HG03175 (cell line): ENCODE data around the gene PNO1.
"Not testable (repeated sequence)": the region's sequence is repeated elsewhere in the genome, so short reads cannot be mapped to it uniquely, and the experiment has no call there.

Experiments used
- ATAC-seq: cut with Tn5 transposase; IDR thresholded peaks from one replicate; pipeline ENCODE4 v1.9.1; 2021; ENCODE audit warnings: mild to moderate bottlenecking, moderate library complexity; ENCODE audit not compliant: unreplicated experiment

Gene PNO1

DNA sequence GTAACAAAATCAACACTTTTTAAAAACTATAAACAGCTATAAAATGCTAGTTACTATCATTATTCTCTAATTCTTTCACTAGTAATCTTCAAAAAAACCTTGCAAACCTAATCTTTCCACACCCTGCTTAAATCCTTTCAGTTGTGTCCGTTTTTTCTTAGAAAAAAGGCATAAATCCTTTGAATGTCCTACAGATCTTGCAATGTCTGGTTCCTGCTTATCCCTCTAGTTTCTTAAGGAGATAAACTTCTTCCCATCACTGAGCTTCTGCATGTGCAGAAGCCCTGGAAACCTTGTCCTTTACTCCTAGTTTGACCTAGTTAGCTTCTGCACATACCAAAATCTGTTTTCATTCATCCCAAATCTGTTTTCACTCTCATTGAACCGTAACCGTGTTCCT, 1.3 kb upstream of the PNO1 start:
- ATAC-seq = no peak

DNA sequence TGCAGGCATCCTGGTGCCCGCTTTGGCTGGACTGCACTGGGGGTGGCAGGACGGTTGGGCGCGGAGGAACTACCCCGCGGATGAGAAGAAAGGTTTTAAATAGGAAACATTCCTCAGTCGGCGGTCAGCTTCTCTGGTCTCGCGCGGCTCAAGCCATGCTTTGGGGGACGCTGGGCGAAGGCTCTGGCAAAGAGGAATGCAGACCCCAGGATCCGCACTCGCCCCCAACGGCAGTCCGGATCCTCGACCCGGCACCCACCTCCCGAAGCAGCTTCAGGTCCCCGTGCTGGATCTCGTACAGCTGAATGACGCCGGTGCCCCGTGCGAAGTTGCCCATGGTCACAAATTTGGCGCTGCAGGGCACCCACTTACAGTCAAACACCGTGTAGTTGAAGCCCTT, 686 bp upstream of the PNO1 start:
- peak; percentile 33 for ATAC-seq

DNA sequence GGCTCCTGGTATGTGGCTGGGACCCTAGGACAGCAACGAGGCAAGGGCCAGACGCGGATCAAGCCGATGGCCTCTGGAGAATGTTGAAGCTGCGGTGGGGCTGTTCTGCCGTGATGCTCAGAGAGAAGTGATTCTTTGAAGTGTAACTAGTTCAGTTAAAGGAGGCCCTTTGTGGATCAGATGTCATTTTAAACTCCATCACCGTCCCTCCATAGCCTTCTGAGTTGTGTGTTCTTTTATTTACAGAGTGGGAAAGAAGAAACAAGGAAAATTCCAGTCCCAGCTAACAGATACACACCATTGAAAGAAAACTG, 403 bp downstream of the PNO1 start:
- ATAC-seq = no peak

DNA sequence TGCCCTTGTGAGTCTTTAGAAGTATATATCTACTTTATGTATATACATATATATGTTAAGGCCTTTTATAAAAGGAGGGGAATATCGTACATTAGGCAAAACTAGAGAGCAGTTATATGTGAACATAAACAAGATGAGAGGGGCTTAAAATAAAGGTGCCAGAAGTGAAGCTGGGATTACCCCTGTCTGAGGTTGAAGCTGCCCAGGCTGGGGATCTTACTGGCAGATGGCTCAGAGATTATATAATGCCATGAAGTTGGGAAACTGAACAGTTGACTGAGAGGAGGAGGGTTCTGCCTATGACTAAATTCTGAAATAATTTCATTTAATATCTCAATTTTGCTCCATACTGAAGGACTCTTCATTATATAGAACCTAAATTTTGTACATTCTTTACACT, 6.0 kb downstream of the PNO1 start:
- no peak for ATAC-seq

DNA sequence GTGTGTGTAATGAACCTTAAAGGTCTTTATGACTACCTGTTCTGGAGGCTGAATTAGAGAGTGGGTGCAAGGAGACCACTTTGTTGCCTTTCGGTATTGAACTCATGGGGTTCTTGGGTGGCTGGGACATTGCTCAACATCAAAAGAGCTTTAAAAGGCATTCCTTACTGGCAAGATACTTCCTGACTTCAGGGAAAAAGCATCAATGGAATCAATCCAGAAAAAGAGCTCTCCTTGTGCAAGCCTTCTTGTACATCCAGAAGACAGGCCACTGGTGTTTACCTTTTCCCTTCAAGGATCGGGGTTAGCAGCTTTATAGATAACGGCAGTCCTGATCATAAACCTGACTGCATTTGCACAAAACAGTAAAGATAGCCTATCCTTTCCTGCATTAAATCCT, 9.5 kb downstream of the PNO1 start:
- ATAC-seq = no peak

DNA sequence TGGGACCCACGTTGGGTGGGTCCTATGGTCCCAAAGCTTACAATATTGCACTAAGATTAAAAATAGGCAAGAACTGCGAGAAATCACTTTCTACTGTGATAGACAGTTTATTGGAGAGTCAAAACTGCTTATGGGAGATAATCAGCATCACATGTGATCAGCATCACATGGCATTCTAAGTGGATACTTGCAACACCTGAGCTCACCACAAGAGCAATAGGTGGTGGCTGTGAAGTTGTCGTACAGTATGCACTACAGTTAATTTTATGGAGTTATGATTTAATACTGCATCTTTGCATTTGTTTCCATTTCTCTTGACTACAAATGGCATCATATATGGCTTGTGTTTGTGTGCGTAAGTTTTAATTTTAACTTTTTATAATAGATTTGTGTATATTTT, 11.6 kb downstream of the PNO1 start:
- ATAC-seq = no peak

DNA sequence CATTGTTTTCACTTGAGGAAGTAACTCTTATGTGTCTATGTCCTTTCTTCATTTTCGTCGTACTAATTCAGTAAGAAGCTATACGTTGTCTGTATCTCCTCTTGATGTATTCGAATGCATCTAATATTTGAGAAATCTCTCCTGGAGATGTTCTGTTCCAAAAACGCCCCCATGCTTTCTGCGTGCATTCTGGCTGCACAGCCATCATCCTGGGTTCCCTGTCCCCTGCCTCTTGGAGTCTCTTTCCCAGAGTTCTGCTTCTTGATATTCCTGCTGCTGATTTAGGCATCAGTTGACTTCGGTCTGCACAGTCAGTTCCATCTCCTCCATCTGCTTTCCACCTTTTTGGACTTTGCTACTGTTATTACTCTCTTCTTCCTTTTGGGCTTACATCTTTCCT, 13.5 kb downstream of the PNO1 start:
- ATAC-seq = no peak

DNA sequence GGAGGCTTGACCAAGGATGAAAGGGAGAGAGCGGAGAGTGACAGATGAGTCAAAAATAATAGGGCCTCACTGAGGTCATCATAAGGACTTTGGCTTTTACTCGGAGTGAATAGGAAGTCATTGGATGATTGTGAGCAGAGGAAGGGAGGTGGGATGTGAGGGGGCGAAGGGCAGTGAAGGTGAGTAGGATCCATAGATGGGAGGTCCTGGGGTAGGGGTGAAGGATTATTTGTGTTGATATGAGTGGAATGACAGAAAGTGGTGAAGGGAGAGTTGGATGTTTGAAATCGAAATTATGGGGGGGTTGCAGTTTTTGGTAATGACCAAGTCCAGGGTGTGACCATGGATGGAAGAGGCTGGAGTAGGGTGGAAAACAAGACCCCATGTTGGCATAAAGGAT, 14.0 kb downstream of the PNO1 start:
- ATAC-seq = no peak

DNA sequence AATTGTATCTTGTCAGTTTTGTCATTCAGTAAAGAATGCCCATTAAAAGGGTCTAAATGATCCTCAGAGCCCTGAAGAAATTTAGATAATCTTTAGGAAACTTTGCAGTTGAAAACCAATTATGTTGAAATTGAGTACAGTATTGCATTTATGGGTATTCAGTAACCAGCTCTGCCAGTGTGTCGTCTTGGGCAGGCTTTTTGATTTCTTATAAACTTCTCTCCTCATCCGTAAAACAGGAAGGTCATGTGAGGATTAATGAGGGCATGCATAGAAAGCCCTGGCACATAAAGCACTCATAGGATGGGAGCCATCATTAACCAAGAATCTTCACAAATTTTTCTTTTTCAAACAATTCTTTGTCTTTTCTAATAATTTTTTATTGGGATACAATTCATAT, 14.8 kb downstream of the PNO1 start:
- ATAC-seq = no peak

DNA sequence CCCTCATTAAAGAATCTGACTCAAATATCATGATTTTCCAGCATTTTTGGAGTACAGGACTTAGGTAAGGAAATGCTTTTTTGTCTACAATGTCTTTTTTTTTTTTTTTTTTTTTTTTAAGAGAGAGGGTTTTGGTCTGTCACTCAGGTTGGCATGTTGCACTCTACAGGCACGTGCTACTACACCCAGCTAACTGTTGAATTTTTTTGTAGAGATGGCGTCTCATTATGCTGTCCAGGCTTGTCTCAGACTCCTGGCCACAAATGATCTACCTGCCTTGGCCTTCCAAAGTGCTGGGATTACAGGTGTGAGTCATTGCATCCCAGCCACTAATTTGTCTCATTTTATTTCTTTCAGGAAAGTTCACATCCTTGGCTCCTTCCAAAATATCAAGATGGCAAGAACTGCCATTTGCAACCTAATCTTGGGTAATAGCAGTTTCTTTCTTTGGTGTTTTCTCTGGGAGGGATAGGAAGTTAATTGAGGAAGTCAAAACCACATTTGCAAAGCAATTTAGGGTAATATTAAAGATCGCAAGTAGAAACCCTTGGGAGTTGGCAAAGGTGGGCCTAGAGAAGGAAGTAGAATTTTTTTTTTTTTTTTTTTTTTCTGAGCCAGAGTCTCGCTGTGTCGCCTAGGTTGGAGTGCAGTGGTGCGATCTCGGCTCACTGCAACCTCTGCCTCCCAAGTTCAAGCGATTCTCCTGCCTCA, 15.5 kb downstream of the PNO1 start:
- ATAC-seq = no peak

DNA sequence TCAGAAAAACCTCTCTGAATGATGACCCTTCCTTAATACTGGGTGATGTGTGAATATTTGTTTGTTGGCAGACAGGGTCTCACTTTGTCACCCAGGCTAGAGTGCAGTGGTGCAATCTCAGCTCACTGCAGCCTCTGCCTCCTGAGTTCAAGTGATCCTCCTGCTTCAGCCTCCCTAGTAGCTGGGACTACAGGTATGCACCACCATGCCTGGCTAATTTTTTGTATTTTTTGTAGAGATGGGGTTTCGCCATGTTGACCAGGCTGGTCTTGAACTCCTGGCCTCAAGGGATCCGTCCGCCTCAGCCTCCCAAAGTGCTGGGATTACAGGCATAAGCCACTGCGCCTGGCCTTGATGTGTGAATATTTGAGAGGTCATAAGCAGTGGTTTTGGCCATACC, 17.5 kb downstream of the PNO1 start:
- not testable (repeated sequence) for ATAC-seq

DNA sequence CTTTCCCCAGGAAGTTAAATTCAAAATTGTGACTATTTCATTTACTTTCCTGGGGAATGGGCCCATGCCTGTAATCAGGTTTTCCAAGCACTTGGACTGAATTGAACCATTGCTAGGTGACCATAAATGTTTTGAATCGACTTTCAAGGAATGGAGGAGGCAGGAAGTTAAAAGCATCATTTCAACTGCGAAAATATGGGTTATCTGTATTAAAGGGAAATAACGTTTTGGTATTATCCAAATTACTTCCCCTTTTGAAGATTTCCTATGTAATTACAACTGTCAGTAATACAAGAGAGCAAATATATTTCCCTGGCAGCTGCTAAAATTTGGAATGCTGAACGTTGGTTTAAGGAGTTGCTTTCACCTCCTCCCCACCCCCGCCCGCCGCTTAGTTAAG, 19.0 kb downstream of the PNO1 start:
- no peak for ATAC-seq

DNA sequence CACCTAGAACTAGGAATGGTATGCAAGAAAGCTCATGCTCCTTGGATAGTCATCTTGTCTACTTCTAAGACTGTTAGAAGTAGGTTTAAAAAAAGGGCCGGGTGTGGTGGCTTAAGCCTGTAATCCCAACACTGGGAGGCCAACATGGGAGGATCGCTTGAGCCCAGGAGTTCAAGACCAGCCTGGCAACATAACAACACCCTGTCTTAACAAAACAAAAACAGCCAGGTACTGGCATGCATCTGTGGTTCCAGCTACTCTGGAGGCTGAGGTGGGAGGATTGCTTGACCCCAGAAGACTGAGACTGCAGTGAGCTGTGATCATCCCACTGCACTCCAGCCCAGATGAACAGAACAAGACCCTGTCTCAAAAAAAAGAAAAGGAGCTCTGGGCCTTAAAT, 19.9 kb downstream of the PNO1 start:
- no peak for ATAC-seq

DNA sequence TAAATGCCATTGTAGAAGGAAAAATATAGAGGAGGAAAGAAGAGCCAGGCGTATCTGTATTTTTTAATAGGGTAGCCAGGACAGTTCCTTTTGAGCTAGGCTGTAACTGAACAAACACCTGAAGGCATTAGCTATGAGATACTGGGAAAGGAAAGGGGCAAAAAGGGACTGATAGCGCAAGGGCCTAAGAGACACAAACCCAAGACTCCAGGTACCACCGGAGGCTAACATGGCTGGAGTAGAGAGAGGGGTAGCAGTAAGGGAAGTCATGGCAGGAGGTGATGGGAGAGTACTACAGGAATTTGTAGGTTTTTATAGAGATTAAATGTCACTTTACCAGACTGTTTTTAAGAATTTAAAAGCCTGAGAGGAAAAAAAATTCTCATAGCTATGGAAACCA, 20.7 kb downstream of the PNO1 start:
- no peak for ATAC-seq

DNA sequence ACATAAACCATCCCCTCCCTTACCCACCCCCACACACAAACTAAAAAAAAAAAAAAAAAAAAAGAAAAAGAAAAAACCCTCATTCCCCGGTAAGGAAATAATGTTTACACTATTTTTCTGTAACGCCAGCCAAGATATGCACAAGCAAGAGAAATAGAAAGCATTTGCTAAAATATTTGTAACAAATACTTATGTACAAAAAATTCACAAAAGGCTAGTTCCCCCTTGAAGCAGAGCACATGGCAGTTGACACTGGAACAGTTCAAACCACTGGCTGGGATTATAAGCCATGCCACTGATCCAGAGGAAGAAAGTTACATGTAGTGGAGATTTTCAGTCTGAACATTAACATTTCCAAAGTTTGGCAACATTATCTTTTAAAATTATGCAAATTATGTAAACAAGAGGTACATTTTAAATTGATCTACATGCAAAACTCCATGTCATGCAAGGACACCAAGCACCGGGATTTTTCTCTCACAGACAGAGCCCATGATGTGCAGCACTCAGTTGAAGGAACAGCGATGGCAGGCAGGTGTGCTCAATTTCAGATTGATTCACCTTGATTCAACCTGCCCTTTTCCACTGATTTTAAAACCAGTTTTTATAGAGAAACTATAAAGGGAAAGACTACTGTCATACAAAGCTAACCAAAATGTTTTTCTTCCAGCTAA, 21.4 kb downstream of the PNO1 start:
- no peak for ATAC-seq

DNA sequence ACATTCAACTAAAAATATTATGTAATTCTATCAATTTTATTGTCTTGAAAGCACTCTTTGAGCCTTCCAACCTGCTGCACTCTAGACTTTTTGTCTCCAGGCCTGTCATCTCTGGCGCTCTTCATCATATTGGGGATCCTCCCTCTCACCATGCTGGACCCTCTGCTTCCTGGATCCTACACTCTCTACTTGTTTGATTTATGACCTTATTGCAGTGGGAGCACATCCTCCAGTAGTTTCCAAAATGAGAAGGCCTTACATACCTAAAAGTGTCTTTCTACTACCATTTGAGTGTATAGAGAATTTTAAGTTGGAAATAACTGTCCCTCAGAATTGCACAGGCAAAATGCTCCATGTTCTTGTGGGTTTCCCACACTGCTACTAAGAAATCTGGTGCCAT, 25.2 kb downstream of the PNO1 start:
- ATAC-seq = no peak

DNA sequence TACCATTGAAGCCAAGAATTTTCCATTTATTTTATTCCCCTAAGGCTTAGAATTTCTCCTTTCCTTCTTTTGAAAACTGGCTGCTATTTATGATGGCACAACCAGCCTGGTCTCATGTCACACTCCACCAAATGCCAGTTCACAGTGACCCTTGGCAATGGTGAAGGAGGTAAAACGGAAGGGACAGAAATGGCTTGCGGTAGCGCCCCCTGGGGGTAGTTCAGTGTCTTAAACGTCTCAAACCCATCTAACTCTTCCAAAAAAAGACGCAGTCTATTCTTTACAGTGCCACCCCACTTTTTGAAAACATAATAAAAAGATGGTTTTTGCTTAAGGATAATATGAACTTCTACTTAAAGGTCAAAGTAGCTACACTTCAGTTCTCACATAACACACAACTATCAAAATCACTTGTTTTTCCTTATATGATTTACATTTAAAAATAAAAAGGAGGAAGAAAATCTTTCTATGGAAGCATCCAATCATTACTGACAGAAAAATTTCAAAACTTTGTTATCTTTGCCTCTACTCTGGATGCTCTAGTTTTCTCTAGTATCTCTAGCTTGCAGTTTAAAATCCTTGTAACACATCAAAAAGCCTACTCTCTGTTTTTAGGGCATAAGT, 28.0 kb downstream of the PNO1 start:
- no peak for ATAC-seq

DNA sequence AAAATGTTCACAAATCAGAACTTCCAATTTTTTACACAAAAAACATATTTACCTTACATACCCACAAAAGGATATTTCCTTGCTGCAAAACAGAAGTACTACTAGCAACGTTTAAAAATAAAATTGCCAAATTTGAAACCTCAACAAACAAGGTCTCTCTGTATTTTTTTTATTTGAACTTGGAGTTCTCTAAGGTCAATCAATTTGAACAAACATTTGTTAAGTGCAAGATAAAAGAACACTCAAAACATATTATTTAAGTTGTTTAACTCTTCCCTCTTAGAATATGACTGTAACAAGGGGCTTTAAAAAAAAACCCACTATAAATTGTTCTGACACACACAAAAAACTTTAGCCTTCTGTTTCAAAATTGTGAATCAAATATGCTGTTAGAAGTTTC, 29.6 kb downstream of the PNO1 start:
- no peak for ATAC-seq

DNA sequence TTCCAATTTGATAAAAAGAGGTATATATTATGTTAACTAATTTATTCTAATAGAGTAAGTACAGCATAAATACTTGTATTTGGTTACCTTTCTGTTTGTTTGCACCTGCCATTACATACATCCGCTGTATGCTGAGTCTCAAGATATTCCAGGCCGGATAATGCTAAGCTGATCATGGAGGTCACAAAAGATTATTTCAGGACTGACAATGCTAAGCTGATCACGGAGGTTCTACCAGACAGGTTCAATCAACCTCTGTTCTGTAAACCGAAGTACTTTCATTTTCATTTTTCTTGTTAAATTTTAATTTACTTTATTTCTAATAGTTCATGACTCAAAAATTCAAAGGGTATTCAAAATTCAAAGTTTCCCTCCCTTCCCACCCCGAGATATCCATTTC, 31.1 kb downstream of the PNO1 start:
- ATAC-seq = no peak

DNA sequence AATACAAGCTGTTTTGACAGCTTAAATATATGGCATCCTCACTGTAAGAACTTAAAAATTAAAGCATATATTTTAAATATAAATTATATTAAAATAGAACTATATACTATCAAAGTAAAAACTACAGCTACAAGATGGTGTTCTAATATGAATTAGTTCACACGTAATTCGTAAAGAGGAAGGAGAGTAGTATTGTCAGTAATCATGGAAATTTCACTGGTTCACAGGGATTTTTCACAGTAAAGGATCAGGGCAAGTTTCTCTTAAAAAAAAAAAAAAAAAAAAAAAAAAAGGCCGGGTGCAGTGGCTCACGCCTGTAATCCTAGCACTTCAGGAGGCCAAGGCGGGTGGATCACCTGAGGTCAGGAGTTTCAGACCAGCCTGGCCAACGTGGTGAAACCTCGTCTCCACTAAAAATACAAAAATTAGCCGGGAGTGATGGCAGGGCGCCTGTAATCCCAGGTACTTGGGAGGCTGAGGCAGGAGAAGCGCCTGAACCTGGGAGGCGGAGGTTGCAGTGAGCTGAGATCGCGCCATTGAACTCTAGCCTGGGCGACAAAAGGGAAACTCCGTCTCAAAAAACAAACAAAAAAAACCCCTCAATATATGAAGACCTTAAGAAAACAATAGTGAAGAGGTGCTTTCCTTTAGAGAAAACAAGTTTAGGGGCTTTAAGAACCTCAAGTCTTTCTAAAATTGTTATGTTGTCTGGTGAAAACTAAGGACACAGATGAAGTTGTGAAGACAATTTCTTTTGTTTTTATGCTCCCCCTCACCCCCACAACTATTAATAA, 32.5 kb downstream of the PNO1 start:
- no peak for ATAC-seq

DNA sequence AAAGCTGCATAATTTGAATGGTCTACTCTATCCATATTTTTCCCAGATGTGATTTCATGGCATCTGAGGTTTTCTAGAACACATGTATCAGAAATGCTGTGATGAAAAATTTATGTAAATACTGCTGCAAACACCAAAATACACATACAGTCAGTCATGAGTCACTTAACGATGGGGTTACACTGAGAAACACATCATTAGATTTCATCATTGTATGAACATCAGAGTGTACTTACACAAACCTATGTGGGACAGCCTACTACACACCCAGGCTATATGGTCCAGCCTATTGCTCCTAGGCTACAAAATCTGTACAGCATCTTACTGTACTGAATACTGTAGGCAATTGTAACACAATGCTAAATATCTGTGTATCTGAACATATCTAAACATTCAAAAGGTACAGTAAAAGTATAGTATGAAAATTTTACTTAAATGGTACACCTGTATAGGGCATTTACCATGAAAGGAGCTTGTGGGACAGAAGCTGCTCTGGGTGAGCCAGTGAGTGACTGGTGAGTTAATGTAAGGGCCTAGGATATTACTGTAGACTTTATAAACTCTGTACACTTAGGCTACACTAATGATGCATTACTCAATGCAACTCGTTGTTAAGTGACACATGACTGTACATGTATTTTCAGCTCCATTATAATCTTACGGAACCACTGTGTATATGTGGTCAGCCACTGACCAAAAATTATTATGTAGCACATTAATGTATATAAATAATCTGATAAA, 33.5 kb downstream of the PNO1 start:
- ATAC-seq = no peak
